ENCODE measurements around the gene CEP76.
"Not testable (repeated sequence)": the region's sequence is repeated elsewhere in the genome, so short reads cannot be mapped to it uniquely, and the experiment has no call there.

CEP76 gene

DNA sequence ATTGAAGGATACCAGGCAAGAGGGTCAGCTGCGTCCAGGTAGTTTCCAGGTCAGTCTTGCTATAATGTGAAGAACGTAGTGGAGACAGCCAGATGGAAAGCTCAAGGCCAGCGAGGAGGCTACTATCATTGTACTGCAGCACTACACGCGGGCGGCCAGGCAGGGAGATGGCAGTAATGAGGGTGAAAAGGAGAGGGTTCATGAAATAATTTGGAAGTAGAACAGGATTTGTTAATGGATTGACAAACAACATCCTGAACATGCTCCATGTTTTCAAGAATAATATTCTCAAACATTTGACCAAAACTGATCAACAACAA lies 61.7 kb downstream of the CEP76 start:
- no peak for DNase-seq

DNA sequence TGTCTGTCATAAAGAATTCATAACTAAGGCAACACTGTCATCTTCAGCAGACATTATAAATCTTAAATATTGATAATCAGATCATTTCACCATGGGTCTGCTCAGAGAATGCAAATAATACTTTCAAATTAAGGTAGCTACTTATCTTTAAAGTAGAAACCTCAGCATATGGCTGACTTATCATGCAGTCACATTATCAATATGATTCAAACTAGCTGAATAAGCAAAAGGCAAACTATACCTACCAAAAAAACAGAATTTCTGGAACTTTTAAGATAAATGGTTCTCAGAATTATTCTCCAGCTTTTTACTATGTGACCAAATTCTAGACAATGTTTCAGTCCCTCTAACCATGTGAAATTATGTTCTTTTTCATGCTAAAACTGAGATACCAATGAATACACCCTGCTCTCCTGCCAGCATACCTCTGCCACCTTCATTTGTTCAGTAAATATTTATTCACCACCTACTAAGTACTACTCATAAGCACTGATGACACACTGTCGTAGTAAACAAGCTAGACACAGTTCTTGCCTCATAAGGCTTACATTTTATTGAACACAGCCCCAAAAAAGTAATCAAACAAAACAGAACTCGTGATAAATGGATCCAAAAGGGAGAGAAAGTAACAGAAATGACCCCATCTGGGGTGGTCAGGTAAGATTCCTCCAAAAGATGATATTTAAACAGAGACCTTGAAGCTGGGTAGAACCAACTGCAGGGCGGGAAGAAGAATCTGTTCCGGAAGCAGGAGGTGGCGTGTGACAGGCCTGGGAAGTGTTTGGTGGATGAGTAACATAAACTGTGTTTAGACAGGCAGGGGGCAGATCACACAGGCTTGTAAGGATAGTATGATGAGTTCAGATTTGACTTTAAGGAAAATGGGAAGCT lies 62.3 kb downstream of the CEP76 start:
- DNase-seq: no peak

DNA sequence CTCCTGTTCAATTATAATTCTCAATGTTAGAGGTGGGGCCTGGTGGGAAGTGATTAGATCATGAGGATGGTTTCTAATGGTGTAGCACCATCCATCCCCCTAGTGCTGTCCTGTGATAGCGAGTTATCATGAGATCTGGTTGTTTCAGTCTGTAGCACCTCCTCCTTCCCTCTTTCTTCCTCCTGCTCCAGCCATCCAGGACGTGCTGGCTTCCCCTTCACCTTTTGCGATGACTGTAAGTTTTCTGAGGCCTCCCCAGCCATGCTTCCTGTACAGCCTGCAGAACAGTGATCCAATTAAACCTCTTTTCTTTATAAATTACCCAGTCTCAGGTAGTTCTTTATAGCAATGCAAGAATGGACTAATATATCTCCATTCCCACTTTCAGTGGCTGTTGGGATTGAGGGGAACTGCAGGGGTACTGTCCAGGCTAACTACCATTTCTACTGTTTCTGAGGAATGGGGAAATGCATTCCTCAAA lies 63.8 kb downstream of the CEP76 start:
- no peak for DNase-seq

DNA sequence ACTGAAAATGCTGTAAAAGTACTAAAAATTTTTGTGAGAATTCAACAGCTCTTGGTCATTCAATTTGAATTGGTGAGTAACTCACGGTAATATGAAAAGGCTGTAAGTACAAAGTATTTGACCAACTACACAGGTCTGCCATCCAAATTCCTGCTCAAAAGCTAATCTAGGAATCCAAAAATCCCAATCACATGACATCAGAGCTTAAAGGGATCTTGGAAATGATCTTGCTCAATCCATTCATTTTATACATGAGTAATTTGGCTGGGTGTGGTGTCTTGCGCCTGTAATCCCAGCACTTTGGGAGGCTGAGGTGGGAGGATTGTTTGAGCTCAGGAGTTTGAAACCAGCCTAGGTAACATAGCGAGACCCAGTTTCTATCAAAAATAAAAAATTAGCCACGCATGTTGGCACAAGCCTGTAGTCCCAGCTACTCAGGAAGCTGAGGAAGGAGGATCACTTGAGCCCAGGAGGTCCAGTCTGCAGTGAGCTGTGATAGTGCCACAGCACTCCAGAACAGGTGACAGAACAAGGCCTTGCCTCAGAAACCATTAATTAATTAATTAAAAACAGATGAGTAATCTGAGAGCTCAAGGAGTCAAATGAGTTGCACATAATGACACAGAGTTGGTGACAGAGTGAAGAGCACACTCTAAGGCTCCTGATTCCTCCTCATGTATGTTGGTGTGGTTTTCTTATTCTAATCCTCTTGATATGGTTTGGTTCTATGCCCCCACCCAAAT lies 64.5 kb downstream of the CEP76 start:
- DNase-seq: no peak

DNA sequence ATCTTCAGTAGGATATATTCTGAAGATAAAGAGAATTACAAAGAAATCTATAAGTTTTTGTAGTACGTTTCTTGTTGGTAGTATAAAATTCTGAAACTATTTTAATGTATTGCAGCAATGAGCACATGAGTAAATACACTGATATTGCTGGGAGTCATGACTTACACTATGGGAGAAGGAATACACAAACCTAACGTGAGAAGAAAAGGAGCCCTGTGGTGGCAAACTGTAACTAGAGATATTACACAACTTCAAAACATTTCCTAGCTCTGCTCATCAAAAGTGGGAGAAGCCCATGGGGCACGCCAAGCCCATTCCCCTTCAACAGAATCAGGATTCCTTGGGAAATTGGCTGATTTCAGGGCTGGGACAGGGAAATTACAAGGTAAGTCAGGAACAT lies 65.1 kb downstream of the CEP76 start:
- no peak for DNase-seq

DNA sequence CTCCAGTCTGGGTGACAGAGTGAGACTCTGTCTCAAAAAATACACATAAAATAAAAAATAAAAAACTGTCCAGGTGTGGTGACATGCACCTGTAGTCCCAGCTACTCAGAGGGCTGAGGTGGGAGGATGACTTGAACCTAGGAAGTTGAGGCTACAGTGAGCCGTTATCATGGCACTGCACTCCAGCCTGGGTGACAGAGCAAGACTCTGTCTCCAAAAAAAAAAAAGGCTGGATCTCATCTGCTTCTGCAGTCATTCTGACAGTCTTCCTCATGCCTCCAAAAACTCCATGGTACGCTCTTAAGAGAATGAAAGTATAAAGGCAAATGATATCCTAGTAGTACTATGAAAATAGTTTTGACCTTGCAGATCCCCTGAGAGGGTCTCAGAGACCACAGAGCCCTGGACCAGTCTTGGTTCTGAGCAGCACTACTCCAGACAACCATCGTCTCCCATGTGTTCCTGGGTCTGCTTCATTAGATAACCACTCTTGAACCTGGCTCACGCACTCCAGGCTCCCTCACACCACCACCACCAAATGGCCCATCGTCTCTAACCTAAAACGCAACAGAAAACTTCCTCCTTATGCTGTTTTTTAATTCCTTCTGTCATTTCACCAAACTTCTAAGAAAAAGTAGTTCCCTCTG lies 70.6 kb downstream of the CEP76 start:
- DNase-seq: no peak

DNA sequence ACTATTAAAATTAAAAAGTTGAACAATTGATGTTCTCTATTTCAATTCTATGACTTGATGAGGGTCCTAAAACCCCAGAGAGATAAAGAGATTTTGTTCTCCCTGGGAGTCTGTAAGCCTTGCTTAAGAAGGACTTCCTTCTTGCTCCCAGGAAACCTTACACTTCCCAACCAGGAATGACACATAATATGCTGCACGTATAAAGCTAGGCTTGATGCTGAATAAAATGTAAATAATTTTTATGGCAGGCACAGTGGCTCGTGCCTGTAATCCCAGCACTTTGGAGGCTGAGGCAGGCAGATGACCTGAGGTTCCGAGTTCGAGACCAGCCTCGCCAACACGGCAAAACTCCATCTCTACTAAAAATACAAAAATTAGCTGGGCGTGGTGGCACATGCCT lies 72.4 kb downstream of the CEP76 start:
- DNase-seq: no peak

DNA sequence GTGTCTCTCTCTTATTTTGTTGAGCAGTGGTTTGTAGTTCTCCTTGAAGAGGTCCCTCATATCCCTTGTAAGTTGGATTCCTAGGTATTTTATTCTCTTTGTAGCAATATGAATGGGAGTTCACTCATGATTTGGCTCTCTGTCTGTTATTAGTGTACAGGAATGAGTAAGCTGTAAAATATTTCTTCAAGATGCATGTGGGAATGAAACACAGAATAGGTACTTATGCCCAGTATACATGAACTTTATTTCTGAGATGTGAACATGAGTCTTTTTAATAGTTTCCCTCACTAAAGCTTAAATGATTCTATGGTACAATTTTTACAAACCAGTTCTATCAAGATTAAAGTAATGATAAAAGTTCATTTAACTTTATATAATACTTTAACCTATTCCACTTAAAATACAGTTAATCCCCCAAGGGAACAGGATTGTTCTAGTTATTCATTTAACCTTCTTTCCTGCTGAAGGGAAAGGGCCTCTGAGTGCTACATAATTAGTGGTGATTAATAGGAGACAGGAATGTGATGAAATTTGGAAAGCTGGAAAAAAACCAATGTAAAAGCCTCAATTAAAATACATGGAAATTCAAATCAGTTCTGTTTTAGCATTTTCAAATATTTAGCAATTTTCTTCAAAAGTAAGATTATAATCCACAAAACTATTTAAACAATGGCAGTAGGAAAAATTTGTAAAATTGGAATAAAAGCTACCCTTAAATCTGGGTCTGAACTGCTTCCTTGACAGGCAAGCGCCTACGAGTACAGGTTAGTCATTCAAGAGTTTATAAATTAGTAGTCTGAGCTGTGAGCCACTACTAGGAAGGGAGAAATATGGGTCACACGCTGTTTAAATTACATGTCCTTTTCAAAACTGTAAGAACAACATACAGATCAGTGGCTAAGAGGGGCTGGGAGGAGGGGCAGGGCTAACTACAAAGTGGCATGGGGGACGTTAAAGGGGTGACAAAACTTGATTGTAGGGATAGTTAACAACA lies 73.5 kb downstream of the CEP76 start:
- DNase-seq: no peak

DNA sequence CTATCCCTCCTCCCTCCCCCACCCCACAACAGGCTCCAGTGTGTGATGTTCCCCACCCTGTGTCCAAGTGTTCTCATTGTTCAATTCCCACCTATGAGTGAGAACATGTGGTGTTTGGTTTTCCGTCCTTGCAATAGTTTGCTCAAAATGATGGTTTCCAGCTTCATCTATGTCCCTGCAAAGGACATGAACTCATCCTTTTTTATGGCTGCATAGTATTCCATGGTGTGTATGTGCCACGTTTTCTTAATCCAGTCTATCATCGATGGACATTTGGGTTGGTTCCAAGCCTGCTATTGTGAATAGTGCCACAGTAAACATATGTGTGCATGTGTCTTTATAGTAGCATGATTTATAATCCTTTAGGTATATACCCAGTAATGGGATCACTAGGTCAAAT lies 75.3 kb downstream of the CEP76 start:
- DNase-seq: not testable (repeated sequence)

DNA sequence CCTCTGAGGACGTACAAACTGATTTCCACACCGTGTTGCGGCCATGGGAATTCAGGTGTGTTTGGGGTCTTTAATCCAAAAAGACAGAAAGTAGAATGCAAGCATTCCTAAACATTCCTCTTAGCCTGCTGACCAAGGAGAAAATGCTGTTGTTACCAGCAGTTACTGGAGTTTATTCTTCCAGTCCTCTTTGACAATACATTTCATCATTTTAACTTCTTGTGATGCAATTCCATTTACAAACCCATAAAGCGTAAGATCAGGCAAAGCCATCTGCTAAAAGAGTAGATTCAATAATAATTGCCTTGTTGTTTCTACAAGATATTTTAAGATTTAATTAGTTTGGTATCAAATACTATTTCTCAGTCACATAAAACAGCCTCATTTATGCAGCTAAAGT lies 77.3 kb downstream of the CEP76 start:
- no peak for DNase-seq
